C4-2B (cell line): ENCODE results near the gene ZNF467.

Experiments used
- ZFX ChIP-seq: fragments of 450-650 bp; IDR thresholded peaks from 2 replicates; pipeline ENCODE4 v1.6.1; 2017
- TF ChIP-seq, protein P1 (sequence below): fragments of 450-650 bp; conservative IDR thresholded peaks from 2 replicates; pipeline ENCODE4 v1.5.1; 2017; ENCODE audit warnings: mild to moderate bottlenecking

DNA sequence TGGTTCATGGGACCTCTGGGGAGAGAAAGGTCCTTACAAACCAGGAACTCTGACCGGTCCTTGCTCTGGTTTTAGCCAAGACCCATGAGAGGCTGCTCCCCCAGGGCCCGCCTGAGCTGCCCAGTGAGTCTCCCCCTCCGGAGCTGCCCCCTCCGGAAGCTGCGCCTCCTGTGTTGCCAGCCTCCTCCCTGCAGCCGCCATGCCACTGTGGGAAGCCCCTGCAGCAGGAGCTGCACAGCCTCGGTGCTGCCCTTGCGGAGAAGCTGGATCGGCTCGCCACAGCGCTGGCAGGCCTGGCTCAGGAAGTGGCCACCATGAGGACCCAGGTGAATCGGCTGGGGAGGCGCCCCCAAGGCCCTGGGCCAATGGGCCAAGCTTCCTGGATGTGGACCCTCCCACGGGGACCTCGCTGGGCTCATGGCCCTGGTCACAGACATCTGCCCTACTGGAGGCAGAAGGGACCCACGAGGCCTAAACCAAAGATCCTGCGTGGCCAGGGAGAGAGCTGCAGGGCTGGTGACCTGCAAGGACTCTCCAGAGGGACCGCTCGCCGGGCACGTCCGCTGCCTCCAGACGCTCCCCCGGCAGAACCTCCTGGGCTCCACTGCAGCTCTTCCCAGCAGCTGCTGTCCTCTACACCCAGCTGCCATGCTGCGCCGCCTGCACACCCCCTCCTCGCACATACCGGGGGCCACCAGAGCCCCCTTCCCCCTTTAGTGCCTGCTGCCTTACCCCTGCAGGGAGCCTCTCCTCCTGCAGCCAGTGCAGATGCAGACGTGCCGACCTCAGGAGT is 40.1 kb downstream of the ZNF467 start:
- no peak for TF ChIP-seq ZFX
- TF ChIP-seq, protein P1, sequence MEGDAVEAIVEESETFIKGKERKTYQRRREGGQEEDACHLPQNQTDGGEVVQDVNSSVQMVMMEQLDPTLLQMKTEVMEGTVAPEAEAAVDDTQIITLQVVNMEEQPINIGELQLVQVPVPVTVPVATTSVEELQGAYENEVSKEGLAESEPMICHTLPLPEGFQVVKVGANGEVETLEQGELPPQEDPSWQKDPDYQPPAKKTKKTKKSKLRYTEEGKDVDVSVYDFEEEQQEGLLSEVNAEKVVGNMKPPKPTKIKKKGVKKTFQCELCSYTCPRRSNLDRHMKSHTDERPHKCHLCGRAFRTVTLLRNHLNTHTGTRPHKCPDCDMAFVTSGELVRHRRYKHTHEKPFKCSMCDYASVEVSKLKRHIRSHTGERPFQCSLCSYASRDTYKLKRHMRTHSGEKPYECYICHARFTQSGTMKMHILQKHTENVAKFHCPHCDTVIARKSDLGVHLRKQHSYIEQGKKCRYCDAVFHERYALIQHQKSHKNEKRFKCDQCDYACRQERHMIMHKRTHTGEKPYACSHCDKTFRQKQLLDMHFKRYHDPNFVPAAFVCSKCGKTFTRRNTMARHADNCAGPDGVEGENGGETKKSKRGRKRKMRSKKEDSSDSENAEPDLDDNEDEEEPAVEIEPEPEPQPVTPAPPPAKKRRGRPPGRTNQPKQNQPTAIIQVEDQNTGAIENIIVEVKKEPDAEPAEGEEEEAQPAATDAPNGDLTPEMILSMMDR = no peak
